GM21619 (cell line): ENCODE measurements around the gene LY6G6D.

Experiments used
- ATAC-seq: cut with Tn5 transposase; IDR thresholded peaks from one replicate; pipeline ENCODE4 v1.9.1; 2021; ENCODE audit not compliant: unreplicated experiment

The LY6G6D gene

GRCh38 chr6:31761343-31761742 lies 46.2 kb downstream of the LY6G6D start:
- no peak for ATAC-seq

GRCh38 chr6:31762356-31762755 lies 47.2 kb downstream of the LY6G6D start, which contains the start of gene SAPCD1:
Gene SAPCD1, plus strand, starts transcription at chr6:31762656. Its CDS starts 399 bp downstream, at chr6:31763055.
- no peak for ATAC-seq

GRCh38 chr6:31762878-31763618 lies 47.9 kb downstream of the LY6G6D start:
- no peak for ATAC-seq

GRCh38 chr6:31763619-31763940 lies 48.4 kb downstream of the LY6G6D start:
- ATAC-seq, result no peak

DNA sequence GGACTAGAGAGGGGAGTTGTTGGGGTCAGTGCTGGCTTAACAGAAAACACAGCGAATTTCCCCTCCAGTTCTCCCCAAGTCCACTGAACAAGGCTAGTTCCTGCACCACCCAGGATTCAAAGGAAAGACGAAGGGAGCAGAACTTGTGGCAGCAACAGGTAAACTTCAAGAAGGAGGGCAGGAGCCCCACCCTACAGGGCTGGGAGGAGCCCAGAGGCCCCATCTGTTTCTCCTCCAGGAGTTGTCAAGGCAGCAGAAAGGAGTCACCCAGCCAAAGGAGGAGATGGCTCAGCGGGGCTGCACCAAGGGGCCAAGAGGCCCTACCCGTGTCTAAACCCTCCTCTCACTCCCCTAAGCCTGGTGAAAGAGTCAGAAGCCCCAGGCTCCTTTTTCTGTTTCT lies 49.0 kb downstream of the LY6G6D start:
- ATAC-seq, result no peak

- ATAC-seq, result no peak
Measured at GRCh38 chr6:31765559-31765909, 50.4 kb downstream of the LY6G6D start.

- ATAC-seq, result no peak
Measured at GRCh38 chr6:31765910-31766794, 51.0 kb downstream of the LY6G6D start.

- ATAC-seq, result no peak
Measured at GRCh38 chr6:31767096-31767645, 52.0 kb downstream of the LY6G6D start.
